Activated naive CD4-positive, alpha-beta T cell treated with anti-CD3 and anti-CD28 coated beads for 36 hours (primary cell): ENCODE measurements around the gene COL4A1. TPM values are rescaled to one million over a fixed set of nuclear protein-coding genes. Genes with fewer than 3 reads are reported as not detected.

Source experiments
- CTCF ChIA-PET: fragments of 350-600 bp; sonication (Branson Sonifier 250); formaldehyde crosslinking; loops from one replicate; lab custom pipeline; 2021; ENCODE audit warnings: antibody characterized with exemption; lab: Charles Lee
- DNase-seq: peaks from one replicate; pipeline ENCODE4 v3.0.0-alpha.2; 2020
- H3K27ac Mint-ChIP-seq: one replicate; pipeline ENCODE4 v1.8.0; 2021; ENCODE audit warnings: mild to moderate bottlenecking, mixed read lengths
- H3K27me3 Mint-ChIP-seq: one replicate; pipeline ENCODE4 v1.8.0; 2021; ENCODE audit warnings: low read depth, mixed read lengths
- H3K36me3 Mint-ChIP-seq: one replicate; pipeline ENCODE4 v1.8.0; 2021; ENCODE audit warnings: low read depth, mixed read lengths
- H3K4me1 Mint-ChIP-seq: one replicate; pipeline ENCODE4 v1.8.0; 2021; ENCODE audit warnings: low read depth, mixed read lengths
- H3K4me3 Mint-ChIP-seq: one replicate; pipeline ENCODE4 v1.8.0; 2021; ENCODE audit warnings: mild to moderate bottlenecking, moderate library complexity, mixed read lengths
- H3K9me3 Mint-ChIP-seq: one replicate; pipeline ENCODE4 v1.8.0; 2021; ENCODE audit warnings: mixed read lengths
- intact Hi-C: fragments of 100-400 bp; cut with micrococcal nuclease; formaldehyde crosslinking; loops from one replicate; pipeline ENCODE4 v1.15.1; 2023
- total RNA-seq, 2 experiments: library from RNA; stranded (reverse); gene quantifications; one replicate each; pipeline ENCODE4 v1.2.3, GENCODE V29; 2021

Gene COL4A1
- total RNA-seq, 2 experiments from 2014 or later, result 0.07 TPM; not detected in 1

GRCh38 chr13:110268576-110269185, 38.3 kb downstream of the COL4A1 start:
- no peaks in the 10 kb centered on the region for H3K4me1 Mint-ChIP-seq
- H3K36me3 Mint-ChIP-seq, result no peaks in the 10 kb centered on the region
- intact Hi-C loops, result no loop called here
- no peak overlapping the region for H3K27ac Mint-ChIP-seq
- H3K4me3 Mint-ChIP-seq, result no peak overlapping the region
- peaks cover 7% of the 10 kb centered on the region for H3K27me3 Mint-ChIP-seq
- DNase-seq, result no peak
- CTCF ChIA-PET, result no interaction called here
- no peaks in the 10 kb centered on the region for H3K9me3 Mint-ChIP-seq

DNA sequence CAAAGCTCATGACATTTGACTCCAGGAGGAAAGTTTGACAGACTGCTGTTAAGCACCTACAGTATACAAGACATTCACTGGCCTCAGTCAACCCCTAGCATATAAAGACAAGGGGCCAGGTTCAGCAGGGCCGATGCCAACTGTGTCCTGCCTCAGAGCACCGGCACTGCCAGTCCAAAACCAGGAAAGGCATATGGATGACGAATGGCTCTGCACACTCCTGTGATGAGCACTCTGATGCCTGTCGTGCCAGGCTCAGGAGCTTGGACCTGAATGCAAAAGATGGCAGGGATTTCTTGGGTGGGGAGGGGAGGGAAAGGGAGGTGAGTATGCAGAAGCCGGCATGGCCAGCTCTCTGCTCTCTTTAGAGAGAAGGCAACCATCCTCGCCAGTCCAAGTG, 38.9 kb downstream of the COL4A1 start:
- DNase-seq, result no peak
- CTCF ChIA-PET, result interaction anchor here (0.6 kb wide), 1 partner anchor 76 kb away, joined by 3 read pairs; no protein-coding TSS in a partner anchor
- Mint-ChIP-seq H3K4me3 (no peak overlapping the region), H3K27me3 (peaks cover 9% of the 10 kb centered on the region), H3K4me1 (no peaks in the 10 kb centered on the region), H3K27ac (no peak overlapping the region), H3K9me3 (no peaks in the 10 kb centered on the region), H3K36me3 (no peaks in the 10 kb centered on the region)
- intact Hi-C loops, result no loop called here

GRCh38 chr13:110266983-110267382, 40.0 kb downstream of the COL4A1 start:
- CTCF ChIA-PET, result no interaction called here
- H3K27me3 Mint-ChIP-seq, result peaks cover 18% of the 10 kb centered on the region
- no peaks in the 10 kb centered on the region for H3K36me3 Mint-ChIP-seq
- DNase-seq, result no peak
- H3K4me3 Mint-ChIP-seq, result no peak overlapping the region
- H3K9me3 Mint-ChIP-seq, result no peaks in the 10 kb centered on the region
- intact Hi-C loops, result no loop called here
- no peak overlapping the region for H3K27ac Mint-ChIP-seq
- no peaks in the 10 kb centered on the region for H3K4me1 Mint-ChIP-seq

DNA sequence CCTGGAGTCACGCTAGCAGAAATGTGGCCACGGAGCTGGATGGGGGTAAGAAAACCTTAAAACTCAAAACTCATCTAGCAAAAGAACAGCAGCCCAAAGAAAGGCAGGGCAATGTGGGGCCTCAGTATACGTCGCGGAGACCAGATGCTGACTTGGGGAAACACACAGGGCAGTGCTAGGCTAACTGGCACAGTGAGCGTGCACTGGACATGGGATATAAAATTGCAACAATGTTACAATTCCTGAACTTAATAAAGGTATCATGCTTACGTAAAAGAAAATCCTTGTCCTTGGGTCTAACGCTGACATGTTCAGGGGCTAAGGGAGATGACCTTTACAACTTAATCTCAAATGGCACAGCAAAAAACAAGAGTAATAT, 40.5 kb downstream of the COL4A1 start:
- intact Hi-C loops, result no loop called here
- no peaks in the 10 kb centered on the region for H3K4me1 Mint-ChIP-seq
- H3K27me3 Mint-ChIP-seq, result peaks cover 21% of the 10 kb centered on the region
- CTCF ChIA-PET, result interaction anchor here (0.6 to 0.8 kb wide), 2 partner anchors 18 to 45 kb away, joined by 3 read pairs; no protein-coding TSS in a partner anchor
- no peak overlapping the region for H3K4me3 Mint-ChIP-seq
- no peaks in the 10 kb centered on the region for H3K9me3 Mint-ChIP-seq
- no peak for DNase-seq
- no peak overlapping the region for H3K27ac Mint-ChIP-seq
- H3K36me3 Mint-ChIP-seq, result no peaks in the 10 kb centered on the region

GRCh38 chr13:110265682-110266430, 41.1 kb downstream of the COL4A1 start:
- CTCF ChIA-PET, result interaction anchor here (0.6 to 0.8 kb wide), 2 partner anchors 18 to 44 kb away, joined by 3 read pairs; no protein-coding TSS in a partner anchor
- peaks cover 21% of the 10 kb centered on the region for H3K27me3 Mint-ChIP-seq
- no peak overlapping the region for H3K27ac Mint-ChIP-seq
- no peak overlapping the region for H3K4me3 Mint-ChIP-seq
- intact Hi-C loops, result no loop called here
- H3K4me1 Mint-ChIP-seq, result no peaks in the 10 kb centered on the region
- no peak for DNase-seq
- no peaks in the 10 kb centered on the region for H3K9me3 Mint-ChIP-seq
- no peaks in the 10 kb centered on the region for H3K36me3 Mint-ChIP-seq

GRCh38 chr13:110265341-110265681, 41.6 kb downstream of the COL4A1 start:
- CTCF ChIA-PET, result no interaction called here
- H3K4me3 Mint-ChIP-seq, result no peak overlapping the region
- DNase-seq, result no peak
- no peaks in the 10 kb centered on the region for H3K36me3 Mint-ChIP-seq
- no peaks in the 10 kb centered on the region for H3K4me1 Mint-ChIP-seq
- H3K9me3 Mint-ChIP-seq, result no peaks in the 10 kb centered on the region
- H3K27ac Mint-ChIP-seq, result no peak overlapping the region
- H3K27me3 Mint-ChIP-seq, result peaks cover 25% of the 10 kb centered on the region
- intact Hi-C loops, result no loop called here

DNA sequence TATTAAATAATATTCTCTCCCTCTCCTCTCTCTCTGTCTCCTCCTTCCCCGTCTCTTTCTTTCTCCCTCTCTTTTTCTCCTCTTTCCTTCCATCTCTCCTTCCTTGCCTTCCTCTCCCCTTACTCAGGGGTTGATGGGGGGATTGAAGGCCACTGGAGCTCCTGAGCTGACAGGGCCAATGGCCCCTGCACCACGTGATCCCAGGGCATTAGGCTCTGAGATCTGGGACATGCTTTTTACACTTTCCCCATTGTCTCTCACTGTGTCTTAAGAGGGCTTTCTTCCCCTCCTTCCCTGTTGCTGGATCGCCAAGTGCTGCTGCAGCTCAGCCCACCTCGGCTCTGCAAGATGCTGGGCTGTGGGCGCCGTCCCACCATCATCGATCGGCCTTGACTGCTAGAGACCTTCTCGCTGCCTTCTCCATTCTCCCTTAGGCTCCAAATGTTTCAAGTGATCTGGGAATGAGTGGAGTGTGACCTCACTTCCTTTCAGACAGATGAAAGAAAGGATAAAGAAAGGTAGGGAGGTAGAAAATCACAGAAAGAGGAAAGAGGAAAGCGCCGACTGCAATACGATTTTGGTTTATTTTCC, 42.2 kb downstream of the COL4A1 start:
- CTCF ChIA-PET, result no interaction called here
- H3K9me3 Mint-ChIP-seq, result no peaks in the 10 kb centered on the region
- no peak overlapping the region for H3K4me3 Mint-ChIP-seq
- peaks cover 28% of the 10 kb centered on the region for H3K27me3 Mint-ChIP-seq
- DNase-seq, result no peak
- H3K4me1 Mint-ChIP-seq, result no peaks in the 10 kb centered on the region
- intact Hi-C loops, result no loop called here
- no peak overlapping the region for H3K27ac Mint-ChIP-seq
- H3K36me3 Mint-ChIP-seq, result no peaks in the 10 kb centered on the region

DNA sequence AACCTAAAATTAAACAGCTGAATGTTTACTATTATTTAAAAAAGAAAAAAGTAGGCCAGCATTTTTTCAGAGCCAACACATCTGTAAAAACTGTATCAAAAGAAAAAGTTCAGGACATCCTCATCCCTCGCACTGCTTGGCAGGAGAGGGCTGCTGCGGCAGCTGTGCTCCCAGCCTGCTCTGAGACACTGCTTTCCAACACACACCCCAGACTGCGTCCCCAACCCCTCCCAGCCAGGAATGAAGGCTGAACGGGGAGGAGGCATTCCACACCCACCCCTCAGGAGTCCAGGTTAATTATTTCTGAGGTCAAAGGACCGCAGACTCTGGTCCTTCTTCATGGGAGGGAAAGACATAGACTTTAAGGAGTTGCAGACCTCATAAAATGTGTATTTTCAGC, 43.1 kb downstream of the COL4A1 start:
- H3K4me3 Mint-ChIP-seq, result no peak overlapping the region
- H3K27me3 Mint-ChIP-seq, result peaks cover 32% of the 10 kb centered on the region
- H3K4me1 Mint-ChIP-seq, result no peaks in the 10 kb centered on the region
- intact Hi-C loops, result no loop called here
- H3K9me3 Mint-ChIP-seq, result no peaks in the 10 kb centered on the region
- no peaks in the 10 kb centered on the region for H3K36me3 Mint-ChIP-seq
- no peak for DNase-seq
- no peak overlapping the region for H3K27ac Mint-ChIP-seq
- CTCF ChIA-PET, result no interaction called here

GRCh38 chr13:110263404-110263803, 43.6 kb downstream of the COL4A1 start:
- CTCF ChIA-PET, result interaction anchor here (0.6 kb wide), 1 partner anchor 121 kb away, joined by 3 read pairs; no protein-coding TSS in a partner anchor
- no peak for DNase-seq
- intact Hi-C loops, result no loop called here
- H3K4me1 Mint-ChIP-seq, result no peaks in the 10 kb centered on the region
- H3K27me3 Mint-ChIP-seq, result peaks cover 34% of the 10 kb centered on the region
- no peaks in the 10 kb centered on the region for H3K9me3 Mint-ChIP-seq
- no peak overlapping the region for H3K4me3 Mint-ChIP-seq
- no peak overlapping the region for H3K27ac Mint-ChIP-seq
- H3K36me3 Mint-ChIP-seq, result no peaks in the 10 kb centered on the region

DNA sequence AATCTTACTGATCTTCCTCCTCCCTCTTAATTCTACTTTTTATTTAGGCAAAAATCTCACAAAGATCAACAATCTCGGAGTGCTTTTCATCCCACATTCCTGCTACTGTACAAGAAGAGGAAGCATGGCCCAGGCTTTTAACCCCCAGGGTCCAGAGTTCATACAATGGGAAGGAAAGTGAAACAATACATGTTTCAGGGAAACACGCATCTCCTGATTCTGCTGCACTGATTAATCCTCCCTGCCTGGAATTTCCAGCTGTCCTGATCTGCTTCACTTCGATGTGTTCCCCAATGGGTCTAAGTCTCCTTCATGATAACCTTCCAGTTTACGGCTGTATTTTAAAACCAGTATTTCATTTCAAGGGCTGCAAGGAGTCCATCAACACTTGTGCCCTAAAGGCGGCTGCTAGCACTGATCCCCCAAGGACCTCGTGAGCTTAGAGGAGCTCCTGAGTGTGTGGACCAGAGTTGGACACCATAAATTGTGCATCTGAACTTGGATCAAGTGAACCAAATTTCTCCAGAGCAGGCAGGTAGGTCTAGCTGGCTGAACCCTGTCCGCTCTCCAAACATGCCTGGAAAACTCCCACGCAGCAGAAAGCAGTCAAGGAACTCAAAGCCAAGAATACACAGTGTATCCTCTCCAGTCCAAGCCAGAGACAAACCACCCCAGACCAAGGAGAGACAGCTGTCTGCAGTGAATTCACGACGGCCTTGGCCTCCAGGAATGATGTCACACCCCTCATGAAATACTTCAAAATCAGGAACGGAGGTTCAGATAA, 44.3 kb downstream of the COL4A1 start:
- H3K9me3 Mint-ChIP-seq, result no peaks in the 10 kb centered on the region
- CTCF ChIA-PET, result interaction anchor here (0.6 to 1.7 kb wide), 2 partner anchors 16 to 121 kb away, joined by 3 to 4 read pairs; no protein-coding TSS in a partner anchor
- H3K4me3 Mint-ChIP-seq, result no peak overlapping the region

GRCh38 chr13:110262082-110262436, 44.9 kb downstream of the COL4A1 start:
- Mint-ChIP-seq H3K27ac (no peak overlapping the region), H3K27me3 (peaks cover 34% of the 10 kb centered on the region), H3K4me1 (no peaks in the 10 kb centered on the region), H3K4me3 (no peak overlapping the region), H3K9me3 (no peaks in the 10 kb centered on the region), H3K36me3 (no peaks in the 10 kb centered on the region)
- DNase-seq, result no peak
- intact Hi-C loops, result no loop called here
- CTCF ChIA-PET, result interaction anchor here (1.2 to 1.7 kb wide), 2 partner anchors 15 to 150 kb away, joined by 3 to 4 read pairs; no protein-coding TSS in a partner anchor

More for the DNA sequence above, 44.3 kb downstream of the COL4A1 start:
- DNase-seq, result no peak
- Mint-ChIP-seq H3K27me3 (peaks cover 34% of the 10 kb centered on the region), H3K27ac (no peak overlapping the region), H3K36me3 (no peaks in the 10 kb centered on the region), H3K4me1 (no peaks in the 10 kb centered on the region)
- intact Hi-C loops, result no loop called here
